HG03066 (cell line): ENCODE results near the gene AMHR2.

Experiments used
- ATAC-seq: cut with Tn5 transposase; IDR thresholded peaks from one replicate; pipeline ENCODE4 v1.9.1; 2021; ENCODE audit warnings: low read depth; ENCODE audit not compliant: unreplicated experiment

Gene AMHR2

DNA sequence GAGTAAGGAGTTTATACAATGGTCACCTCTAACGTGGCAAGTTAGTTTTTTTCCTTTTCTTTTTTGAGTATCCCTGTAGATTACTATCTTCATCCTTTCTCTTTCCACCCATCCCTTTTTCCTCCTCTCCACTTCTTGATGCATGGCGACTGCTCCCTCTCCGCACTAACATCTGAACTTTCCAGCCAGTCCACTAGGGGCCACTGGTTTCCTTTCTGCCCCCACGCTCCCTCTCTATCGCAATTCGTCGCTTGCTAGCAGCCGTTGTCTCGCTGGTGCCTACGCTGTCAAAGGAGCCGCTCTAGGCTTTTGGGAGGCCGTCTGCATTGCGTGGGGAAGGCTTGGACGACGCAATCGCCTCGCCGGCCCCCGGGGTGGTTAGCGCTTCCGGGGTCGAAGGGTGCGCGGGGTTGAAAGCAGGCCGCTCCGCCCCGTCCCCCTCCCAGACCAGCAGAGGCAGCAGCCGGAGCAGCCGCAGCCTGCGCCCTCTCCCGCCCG is 28.1 kb downstream of the AMHR2 start, which contains the start of gene PCBP2:
Gene PCBP2, plus strand, starts transcription at position 442 of the 498 bp plus-strand sequence. CDS start 2,699 bp downstream, outside the sequence.
- peak; percentile 96 for ATAC-seq

- no peak for ATAC-seq
These were observed 28.8 kb downstream of the AMHR2 start for GRCh38 chr12:53452159-53453077.

- no peak for ATAC-seq
These were observed 30.4 kb downstream of the AMHR2 start for GRCh38 chr12:53453953-53454640.

DNA sequence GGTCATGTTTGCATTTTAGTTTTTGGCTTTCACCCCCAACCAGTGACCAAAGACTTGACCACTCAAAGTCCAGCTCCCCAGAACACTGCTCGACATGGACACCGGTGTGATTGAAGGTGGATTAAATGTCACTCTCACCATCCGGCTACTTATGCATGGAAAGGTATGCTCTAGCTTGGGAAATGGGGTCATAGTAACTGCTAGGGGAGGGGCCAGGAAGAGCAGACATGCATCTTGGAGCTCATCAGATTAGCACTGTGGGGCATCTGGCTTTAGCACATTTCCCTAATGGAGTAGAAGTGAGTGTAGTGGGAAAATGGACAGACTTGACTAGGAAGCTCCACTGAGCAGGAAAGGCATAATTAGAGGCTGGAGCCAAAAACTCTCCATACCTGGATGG is 31.1 kb downstream of the AMHR2 start:
- ATAC-seq = no peak

- ATAC-seq = no peak
These were observed 33.2 kb downstream of the AMHR2 start for GRCh38 chr12:53456654-53457366.

- no peak for ATAC-seq
These were observed 35.4 kb downstream of the AMHR2 start for GRCh38 chr12:53459097-53459496.

DNA sequence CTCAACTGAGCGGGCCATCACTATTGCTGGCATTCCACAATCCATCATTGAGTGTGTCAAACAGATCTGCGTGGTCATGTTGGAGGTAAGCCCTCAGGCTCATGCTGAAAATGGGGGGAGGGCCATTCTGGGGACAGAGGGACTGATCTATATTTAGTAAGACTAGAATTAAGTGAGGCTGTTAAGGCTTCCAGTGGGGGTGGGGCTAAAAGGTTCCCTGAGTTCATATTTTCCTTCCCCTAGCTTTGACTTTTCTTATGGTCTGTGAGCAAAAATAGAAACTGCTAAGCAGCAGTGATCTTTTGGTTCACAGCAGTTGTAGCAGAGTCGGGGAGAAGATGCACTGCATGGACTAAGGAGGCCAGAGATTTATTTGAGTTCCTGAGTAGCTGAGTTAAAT is 37.4 kb downstream of the AMHR2 start:
- ATAC-seq = no peak

DNA sequence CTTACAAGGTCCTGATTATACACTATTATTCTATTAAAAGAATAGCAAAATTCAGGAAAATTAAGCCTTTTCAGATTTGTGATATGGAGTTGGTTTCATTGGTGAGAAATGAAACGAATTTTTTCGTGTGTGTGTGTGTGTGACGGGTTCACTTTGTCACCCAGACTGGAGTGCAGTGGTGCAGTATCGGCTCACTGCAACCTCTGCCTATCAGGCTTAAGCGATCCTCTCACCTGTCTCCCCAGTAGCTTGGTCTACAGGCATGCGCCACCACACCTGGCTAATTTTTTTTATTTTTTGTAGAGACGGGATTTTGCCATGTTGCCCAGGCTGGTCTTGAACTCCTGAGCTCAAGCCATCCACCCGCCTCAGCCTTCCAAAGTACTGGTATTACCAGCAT is 37.9 kb downstream of the AMHR2 start:
- no peak for ATAC-seq

DNA sequence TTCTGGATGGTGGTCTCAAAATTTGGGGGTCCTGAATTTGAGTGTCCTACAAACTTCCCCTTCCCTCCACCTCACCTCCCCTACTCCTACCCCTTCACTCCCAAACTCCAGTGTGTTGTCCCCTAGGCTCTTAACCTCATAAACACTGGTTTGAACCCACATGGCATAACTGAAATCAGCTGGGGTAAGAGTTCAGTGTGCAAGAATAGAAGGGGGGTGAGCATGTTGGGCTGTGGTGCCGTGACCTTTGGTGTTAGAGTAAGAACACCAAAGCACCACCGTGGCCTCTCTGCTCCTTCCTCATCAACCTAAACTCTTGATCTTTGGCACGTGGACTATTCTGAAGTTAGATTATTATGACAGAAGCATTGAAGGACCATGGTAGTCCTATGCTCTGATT is 39.3 kb downstream of the AMHR2 start:
- ATAC-seq = no peak

DNA sequence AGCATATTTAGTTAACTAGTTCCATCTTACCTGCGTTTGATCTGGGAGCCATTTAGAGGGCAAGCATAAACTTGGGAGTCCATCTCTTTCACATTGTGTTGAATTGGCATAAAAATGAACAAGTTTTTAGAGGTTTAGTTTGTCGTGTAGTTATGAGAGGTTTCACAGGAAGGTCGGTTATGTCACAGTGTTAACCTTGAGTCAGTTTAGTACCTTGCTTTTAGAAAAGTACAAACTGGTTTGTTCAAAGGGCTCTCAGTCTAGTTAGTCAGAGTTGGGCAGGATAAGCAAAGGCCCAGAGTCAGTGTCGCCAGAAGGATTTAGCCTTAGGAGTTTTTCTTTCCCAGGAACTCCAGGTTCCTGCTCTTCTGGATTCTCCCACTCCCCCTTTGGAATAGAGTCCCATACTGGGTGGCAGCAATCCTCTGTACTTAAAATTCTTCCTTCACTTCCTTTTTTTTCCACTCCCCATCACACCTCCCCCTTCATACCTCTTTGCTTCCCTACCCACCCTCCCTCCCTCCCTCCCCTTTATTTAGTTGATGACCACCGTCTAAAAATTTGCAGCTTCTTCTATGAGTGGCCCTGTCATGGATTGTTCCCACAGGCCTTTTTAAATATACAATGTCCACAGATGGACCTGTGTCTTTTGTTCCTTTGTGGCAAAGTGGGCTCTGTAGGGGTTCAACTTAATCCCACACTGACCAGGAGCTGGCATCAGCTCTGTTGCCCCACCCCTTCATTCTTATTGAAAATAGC is 40.3 kb downstream of the AMHR2 start:
- ATAC-seq = no peak

GRCh38 chr12:53464685-53465418 is 41.2 kb downstream of the AMHR2 start:
- no peak for ATAC-seq

GRCh38 chr12:53465679-53466078 is 42.0 kb downstream of the AMHR2 start:
- no peak for ATAC-seq

DNA sequence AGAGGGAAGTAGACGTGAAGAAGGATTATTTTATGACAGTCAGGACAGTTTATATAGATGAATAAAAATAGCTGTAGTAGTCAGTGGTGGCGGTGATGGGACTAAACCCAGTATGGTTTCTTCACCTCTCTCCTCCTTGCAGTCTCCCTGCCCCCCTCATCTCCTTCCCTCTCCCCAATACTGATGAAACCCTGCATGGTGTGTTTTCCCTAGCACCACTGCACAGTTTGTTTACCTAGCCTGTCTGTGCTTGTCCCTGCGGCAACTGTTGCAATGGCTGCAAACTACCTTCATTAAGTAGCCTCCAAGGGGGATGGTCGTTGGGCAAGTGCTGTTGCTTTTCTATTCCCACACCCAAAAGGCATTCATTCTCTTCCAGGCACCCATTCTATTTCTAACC is 43.0 kb downstream of the AMHR2 start:
- ATAC-seq = no peak

DNA sequence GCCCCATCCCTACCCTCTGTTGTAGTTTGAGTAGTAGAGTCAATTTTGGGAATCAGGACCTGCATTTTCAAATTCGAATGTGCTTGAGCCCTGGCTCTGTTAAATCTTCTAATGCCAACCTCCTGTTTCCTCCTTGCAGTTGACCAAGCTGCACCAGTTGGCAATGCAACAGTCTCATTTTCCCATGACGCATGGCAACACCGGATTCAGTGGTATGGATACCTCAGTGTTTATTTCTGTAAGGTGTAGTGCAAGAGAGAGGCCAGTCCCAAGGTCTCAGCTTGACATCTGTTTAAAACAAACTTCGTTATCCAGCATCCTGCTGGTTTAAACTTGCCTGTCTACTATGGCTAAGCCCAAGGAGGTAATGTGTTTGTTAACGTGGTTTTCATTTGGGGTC is 43.4 kb downstream of the AMHR2 start:
- ATAC-seq = no peak

DNA sequence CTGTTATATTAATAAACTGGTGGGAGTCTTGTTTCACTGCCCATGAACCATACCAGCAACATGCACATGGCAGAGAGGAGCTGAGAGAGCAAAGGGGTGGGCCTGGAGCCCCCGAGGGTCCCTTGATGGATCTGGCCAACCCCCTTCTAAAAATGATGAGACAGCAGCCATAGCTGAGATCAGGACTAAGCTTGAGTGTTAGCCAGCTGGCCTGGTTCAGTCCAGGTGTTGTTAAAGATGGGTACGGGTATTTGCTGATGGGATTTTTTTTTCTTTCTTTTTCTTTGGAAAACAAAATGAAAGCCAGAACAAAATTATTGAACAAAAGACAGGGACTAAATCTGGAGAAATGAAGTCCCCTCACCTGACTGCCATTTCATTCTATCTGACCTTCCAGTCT is 44.2 kb downstream of the AMHR2 start:
- no peak for ATAC-seq

DNA sequence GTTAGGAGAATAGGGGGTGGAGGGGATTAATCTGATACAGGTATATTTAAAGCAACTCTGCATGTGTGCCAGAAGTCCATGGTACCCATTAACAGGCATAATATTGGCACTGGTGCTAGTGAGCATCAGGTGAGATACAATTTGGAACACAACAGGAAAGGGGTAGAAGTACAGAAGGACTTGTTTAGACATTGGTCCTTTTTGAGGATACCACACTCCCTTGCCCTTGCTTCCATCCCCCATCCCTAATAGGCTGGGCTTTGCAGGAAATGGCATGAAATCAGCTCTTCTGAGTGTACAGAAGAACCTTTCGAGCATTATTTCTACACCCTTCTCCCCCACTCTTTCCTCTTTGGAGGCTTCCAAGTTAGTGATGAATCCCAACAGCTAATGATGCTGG is 44.6 kb downstream of the AMHR2 start:
- no peak for ATAC-seq

DNA sequence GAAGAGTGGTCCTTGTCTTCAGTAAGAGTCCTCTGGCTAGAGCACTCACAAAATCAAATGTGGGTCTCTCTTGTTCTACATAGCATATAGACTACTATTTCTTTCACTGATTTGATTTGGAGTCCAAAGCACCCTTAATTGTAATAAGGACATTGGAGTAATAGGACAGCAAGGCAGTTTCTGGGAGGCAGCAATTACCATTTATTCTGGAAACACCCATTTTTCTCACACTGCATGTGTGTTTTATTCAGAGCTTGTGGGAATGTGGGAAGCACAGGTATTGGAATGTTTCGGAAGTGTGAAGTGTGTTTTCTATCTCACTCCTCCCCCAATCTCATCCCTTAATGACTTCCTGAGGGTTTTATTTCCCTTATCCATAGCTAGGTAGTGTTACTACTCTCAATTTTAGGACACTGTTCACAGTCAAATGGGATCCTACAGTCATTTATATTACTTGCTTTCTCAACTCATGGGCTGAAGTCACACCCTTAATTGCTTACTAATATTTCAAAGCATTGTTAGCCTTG is 48.5 kb downstream of the AMHR2 start:
- ATAC-seq = no peak

DNA sequence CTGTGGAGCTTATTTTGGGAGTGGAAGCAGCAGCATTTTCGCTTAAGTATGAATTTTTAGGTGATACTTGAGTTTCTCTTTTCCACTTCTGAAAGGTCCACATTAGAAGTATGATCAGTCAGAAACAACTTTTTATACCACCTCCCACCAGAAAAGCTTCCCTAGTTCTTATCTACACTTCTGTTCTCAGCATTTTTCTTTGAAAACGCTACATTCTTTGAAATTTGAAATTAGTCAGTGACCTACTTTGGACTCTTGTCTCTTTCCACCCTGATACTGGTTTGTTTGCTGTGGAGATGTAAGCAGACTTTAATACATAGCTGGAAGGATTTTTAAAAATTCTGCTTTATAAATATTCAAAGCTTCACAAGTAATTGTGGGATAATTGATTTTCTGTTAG is 50.4 kb downstream of the AMHR2 start:
- no peak for ATAC-seq

DNA sequence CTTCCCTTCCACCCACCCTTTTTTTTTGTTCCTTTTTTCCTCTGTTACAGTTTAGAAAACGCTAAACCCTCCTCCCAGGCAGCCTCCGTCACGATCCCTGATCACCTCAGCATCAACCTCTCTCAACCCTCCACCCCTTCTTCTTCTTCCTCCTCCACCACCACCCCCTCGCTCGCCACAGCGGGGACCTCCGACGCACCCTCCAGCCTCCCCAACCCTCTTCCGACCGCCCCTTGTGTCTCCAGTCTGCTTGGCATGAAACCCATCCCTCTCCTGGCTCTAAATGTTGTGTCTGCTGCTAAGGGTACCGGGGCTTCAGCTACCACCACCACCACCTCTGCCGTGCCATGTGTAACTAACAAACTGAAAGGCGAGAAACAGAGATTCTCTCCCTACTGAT is 51.2 kb downstream of the AMHR2 start:
- ATAC-seq = no peak
